Suprapubic skin (tissue), 3 donors: ENCODE results near the gene PKN1.

Experiments
- EP300 ChIP-seq: sonication (generic); formaldehyde crosslinking; IDR thresholded peaks from one replicate; pipeline ENCODE4 v1.6.1; 2017; ENCODE audit warnings: antibody characterized with exemption
- POLR2A ChIP-seq, 2 donors: fragments of 450-650 bp; IDR thresholded peaks; one replicate each; pipeline ENCODE4 v1.6.1; 2017; ENCODE audit warnings: antibody characterized with exemption in 2 of 2, mild to moderate bottlenecking in 2 of 2, moderate library complexity in 2 of 2
- TF ChIP-seq, protein P1 (sequence below), 2 donors: fragments of 200-600 bp in 1 of 2; fragments of 450-650 bp in 1 of 2; sonication (generic) in 1 of 2; IDR thresholded peaks; one replicate each; pipeline ENCODE4 v1.5.1; 2016 to 2019; ENCODE audit warnings: antibody characterized with exemption in 2 of 2, mild to moderate bottlenecking in 1 of 2, moderate library complexity in 1 of 2

DNA sequence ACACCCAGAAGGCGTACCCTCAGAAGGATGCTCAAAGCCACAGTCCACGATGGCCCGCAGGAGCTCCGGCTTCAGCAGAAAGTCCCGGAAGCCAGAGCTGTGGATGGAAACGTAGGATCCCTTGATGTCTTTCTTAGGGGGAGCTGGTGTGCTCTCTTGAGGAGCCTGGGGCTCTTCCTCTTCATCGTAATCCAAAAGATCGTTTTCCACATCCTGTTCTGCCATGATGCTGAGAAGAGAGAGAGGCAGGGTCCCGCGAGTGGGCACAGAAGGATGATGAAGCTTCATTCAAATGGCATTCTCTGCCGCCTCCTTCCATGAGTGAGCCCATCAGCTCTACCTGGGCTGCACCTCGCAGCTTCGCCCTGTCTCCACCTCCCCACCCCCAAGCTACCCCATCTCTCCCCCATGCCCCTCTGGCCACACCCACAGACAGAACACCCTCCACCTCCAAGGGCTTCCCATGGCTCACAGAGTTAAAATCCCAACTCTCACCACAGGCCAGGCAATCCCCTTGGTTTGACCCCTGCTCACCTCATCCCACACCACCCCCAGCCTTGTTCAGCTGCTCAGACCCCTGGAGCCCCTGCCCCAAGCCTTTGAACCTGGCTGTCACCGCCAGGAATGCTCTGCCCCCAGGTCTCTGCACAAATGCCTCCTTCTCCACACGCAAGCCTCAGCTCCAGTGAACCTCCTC, 20.0 kb upstream of the PKN1 start:
- no peak for TF ChIP-seq EP300
- TF ChIP-seq, protein P1, sequence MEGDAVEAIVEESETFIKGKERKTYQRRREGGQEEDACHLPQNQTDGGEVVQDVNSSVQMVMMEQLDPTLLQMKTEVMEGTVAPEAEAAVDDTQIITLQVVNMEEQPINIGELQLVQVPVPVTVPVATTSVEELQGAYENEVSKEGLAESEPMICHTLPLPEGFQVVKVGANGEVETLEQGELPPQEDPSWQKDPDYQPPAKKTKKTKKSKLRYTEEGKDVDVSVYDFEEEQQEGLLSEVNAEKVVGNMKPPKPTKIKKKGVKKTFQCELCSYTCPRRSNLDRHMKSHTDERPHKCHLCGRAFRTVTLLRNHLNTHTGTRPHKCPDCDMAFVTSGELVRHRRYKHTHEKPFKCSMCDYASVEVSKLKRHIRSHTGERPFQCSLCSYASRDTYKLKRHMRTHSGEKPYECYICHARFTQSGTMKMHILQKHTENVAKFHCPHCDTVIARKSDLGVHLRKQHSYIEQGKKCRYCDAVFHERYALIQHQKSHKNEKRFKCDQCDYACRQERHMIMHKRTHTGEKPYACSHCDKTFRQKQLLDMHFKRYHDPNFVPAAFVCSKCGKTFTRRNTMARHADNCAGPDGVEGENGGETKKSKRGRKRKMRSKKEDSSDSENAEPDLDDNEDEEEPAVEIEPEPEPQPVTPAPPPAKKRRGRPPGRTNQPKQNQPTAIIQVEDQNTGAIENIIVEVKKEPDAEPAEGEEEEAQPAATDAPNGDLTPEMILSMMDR (IDR thresholded peaks at IDR 0.05): no peak
- TF ChIP-seq POLR2A (IDR thresholded peaks at IDR 0.05): no peak
